Large intestine (tissue), 3 donors: ENCODE data around the gene PPP2R2B. TPM values are rescaled to one million over a fixed set of nuclear protein-coding genes. Genes with fewer than 3 reads are reported as not detected.

Source experiments
- DNase-seq, 2 donors: peaks; one replicate each; pipeline versions ENCODE4 v3.0.0 to v3.0.0-alpha.2; 2013
- H3K27ac ChIP-seq: one replicate; pipeline ENCODE4 v1.5.1; 2013; ENCODE audit warnings: low read length
- H3K27me3 ChIP-seq: 2 replicates; pipeline ENCODE4 v1.6.1; 2013; ENCODE audit warnings: low read length; ENCODE audit not compliant: control insufficient read depth, insufficient read depth
- H3K36me3 ChIP-seq: 2 replicates; pipeline ENCODE4 v1.6.1; 2013; ENCODE audit warnings: low read length; ENCODE audit not compliant: control insufficient read depth, insufficient read depth
- H3K4me1 ChIP-seq: one replicate; pipeline ENCODE4 v1.6.1; 2013; ENCODE audit warnings: low read length; ENCODE audit not compliant: control insufficient read depth, insufficient read depth
- H3K4me3 ChIP-seq: one replicate; pipeline ENCODE4 v1.5.1; 2013; ENCODE audit warnings: low read length
- H3K9me3 ChIP-seq: one replicate; pipeline ENCODE4 v1.6.1; 2013; ENCODE audit warnings: mild to moderate bottlenecking, low read depth, low read length, moderate library complexity; ENCODE audit not compliant: control insufficient read depth
- WGBS: methylation state at CpG from one replicate; pipeline ENCODE4 v1.1.5; 2013; ENCODE audit warnings: low lambda C conversion rate; ENCODE audit not compliant: insufficient coverage; 5-methylcytosine and 5-hydroxymethylcytosine counted together
- polyA plus RNA-seq: library from polyadenylated mRNA; unstranded; fragments of 120-200 nt; gene quantifications from one replicate; pipeline ENCODE4 v1.2.1, GENCODE V29; 2013

The PPP2R2B gene
- polyA plus RNA-seq, 1 donor, result 8.0 TPM

DNA sequence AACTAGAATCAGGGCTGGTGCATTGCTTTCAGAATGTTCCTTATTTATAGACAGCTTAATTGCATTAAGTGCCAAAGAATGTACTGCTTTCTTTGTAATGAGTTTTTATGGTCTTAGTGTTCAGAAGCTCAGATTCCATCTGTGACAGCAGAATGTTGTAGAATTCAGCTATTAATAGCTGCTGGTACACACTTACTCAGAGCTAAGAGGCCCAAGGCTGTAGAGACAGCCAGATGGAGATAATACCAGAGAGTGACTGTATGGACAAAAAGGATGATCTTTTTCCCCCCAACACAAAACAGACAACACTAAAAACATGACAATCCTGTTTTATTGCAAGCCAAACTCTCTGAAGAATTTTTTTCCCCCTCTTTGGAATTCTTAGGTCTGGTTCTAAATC lies 50.2 kb downstream of the PPP2R2B start:
- Histone ChIP-seq H3K4me3 (no peak overlapping the region), H3K9me3 (no peaks in the 10 kb centered on the region), H3K27me3 (no peaks in the 10 kb centered on the region), H3K4me1 (no peaks in the 10 kb centered on the region), H3K36me3 (no peaks in the 10 kb centered on the region), H3K27ac (no peak overlapping the region)
- DNase-seq, result no peak

DNA sequence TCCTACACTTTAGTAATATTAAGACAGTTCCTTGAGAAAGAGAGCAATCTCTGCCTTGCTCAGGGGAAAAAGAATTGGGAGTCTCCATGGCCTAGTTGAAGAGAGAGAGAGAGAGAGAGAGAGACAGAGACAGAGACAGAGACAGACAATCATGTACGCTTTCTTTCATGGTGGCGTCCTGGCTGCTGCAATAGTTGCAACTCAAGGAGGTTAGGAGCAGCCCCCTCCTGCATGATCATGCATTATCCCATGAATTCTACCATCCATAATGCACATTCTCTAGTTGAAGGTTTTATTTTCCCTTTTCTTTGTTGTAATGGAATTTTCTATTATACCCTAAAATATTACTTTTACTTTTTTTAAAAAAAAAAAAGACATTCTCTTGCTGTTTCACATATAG lies 50.7 kb downstream of the PPP2R2B start:
- H3K27me3 ChIP-seq, result no peaks in the 10 kb centered on the region
- H3K4me3 ChIP-seq, result no peak overlapping the region
- H3K36me3 ChIP-seq, result no peaks in the 10 kb centered on the region
- WGBS, result no CpG with 5 or more reads among the region's 2 CpGs
- no peaks in the 10 kb centered on the region for H3K4me1 ChIP-seq
- no peaks in the 10 kb centered on the region for H3K9me3 ChIP-seq
- H3K27ac ChIP-seq, result no peak overlapping the region
- DNase-seq, result no peak

DNA sequence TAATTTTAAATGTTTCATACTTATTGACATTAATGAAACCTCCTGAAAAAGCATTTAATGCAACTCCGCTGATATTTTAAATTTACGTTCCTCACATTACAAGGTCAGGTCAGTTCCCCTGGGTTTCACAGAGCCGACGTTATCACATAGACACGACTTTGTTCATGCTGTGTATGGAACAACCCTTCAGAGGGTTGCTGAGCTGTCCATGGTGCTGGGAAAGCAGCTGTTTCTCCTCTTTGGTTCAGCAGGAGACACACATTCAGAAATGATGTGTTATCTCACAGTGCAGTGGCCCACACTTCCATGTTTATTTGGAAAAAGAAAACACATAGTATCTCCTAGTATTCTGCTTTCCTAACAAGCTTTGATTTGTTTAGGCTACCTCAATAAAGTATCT lies 53.5 kb downstream of the PPP2R2B start:
- H3K27me3 ChIP-seq, result no peaks in the 10 kb centered on the region
- DNase-seq, result peak in 1 of 2 donors; percentile 32
- H3K9me3 ChIP-seq, result no peaks in the 10 kb centered on the region
- WGBS, result no CpG with 5 or more reads among the region's 5 CpGs
- H3K27ac ChIP-seq, result no peak overlapping the region
- no peaks in the 10 kb centered on the region for H3K4me1 ChIP-seq
- no peak overlapping the region for H3K4me3 ChIP-seq
- no peaks in the 10 kb centered on the region for H3K36me3 ChIP-seq

DNA sequence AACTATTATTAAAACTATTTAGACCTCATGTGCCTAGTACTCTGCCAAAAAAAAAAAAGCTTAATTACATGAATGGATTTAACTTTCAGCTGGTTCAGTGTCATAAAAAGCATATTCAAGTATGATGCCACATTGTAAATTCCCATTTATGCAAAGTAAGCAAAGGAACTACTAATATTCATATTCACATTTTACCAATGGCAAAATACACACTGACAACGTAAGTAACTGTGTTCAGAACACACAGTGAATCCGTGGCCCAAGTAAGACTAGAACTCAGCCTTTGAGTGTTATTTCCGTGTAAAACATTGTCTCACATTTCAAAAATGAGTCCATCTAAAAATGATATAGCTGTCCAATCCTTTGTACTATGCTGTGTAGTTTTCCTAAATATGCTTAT lies 56.8 kb downstream of the PPP2R2B start:
- Histone ChIP-seq H3K9me3 (no peaks in the 10 kb centered on the region), H3K27ac (no peak overlapping the region), H3K4me3 (no peak overlapping the region), H3K36me3 (no peaks in the 10 kb centered on the region), H3K27me3 (no peaks in the 10 kb centered on the region), H3K4me1 (no peaks in the 10 kb centered on the region)
- no peak for DNase-seq
- 90% methylated on average over 2 of the region's 3 CpGs for WGBS

DNA sequence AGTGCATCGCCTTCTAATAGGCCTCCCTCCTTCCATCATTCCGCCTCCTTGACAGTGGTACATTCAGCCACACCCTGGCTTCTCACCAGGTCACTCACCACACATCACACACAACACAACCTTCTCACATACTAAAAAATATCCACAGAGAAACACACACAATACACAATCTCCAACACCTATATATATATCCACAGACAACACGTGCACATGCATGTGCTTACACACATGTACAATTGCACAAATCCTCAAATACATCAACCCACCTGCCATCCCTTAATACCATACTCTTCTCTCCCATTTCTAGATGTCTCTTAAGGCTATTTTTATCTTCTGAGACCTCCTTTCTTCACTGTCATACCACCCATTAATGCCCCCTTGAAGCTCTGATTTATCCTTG lies 57.6 kb downstream of the PPP2R2B start:
- no peaks in the 10 kb centered on the region for H3K36me3 ChIP-seq
- H3K4me3 ChIP-seq, result no peak overlapping the region
- DNase-seq, result no peak
- no peaks in the 10 kb centered on the region for H3K9me3 ChIP-seq
- 100% methylated on average over 2 of the region's 3 CpGs for WGBS
- H3K27ac ChIP-seq, result no peak overlapping the region
- no peaks in the 10 kb centered on the region for H3K4me1 ChIP-seq
- no peaks in the 10 kb centered on the region for H3K27me3 ChIP-seq

DNA sequence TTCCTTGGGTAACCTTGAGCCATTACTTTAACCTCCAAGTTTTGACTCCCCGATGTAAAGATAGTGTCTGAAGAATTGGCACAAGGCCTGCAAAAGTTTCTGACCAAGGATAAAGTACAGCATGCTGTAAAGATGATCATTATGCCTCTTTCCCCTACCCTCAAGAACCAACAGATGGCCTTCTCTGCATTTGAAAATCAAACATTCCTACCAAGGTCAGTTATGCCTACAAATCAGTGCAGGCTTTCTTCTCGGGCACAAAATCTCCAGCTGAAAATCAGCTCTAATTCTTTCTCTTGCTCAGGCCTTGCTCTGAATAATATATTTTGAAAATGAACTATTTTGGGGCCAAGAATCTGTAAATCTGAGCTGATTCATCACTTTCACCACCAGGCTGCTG lies 59.7 kb downstream of the PPP2R2B start:
- H3K27ac ChIP-seq, result no peak overlapping the region
- no peaks in the 10 kb centered on the region for H3K27me3 ChIP-seq
- no peak overlapping the region for H3K4me3 ChIP-seq
- WGBS, result 20% methylated on average over 1 of the region's 2 CpGs
- no peak for DNase-seq
- no peaks in the 10 kb centered on the region for H3K4me1 ChIP-seq
- no peaks in the 10 kb centered on the region for H3K9me3 ChIP-seq
- no peaks in the 10 kb centered on the region for H3K36me3 ChIP-seq

DNA sequence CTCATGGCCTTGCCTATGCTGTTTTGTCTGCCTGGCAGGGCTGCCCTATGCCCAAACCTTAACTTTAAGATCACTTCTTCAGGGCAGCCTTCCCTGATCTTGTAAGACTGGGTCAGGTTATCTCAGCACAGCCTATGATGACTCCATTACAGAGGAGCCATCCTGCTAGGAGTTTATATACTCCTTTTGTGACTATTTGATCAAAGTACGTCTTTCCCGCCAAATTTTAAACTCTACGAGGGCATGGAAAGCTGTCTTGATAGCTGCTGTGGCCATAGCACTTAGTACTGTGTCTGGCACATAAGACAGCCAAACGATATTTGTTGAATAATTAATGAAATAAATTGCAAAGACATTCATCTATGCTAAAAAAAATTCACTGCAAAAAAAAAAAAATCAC lies 60.6 kb downstream of the PPP2R2B start:
- DNase-seq, result no peak
- H3K9me3 ChIP-seq, result no peaks in the 10 kb centered on the region
- no peaks in the 10 kb centered on the region for H3K36me3 ChIP-seq
- WGBS, result no CpG with 5 or more reads among the region's 4 CpGs
- H3K4me3 ChIP-seq, result no peak overlapping the region
- H3K27ac ChIP-seq, result no peak overlapping the region
- H3K27me3 ChIP-seq, result no peaks in the 10 kb centered on the region
- H3K4me1 ChIP-seq, result no peaks in the 10 kb centered on the region

DNA sequence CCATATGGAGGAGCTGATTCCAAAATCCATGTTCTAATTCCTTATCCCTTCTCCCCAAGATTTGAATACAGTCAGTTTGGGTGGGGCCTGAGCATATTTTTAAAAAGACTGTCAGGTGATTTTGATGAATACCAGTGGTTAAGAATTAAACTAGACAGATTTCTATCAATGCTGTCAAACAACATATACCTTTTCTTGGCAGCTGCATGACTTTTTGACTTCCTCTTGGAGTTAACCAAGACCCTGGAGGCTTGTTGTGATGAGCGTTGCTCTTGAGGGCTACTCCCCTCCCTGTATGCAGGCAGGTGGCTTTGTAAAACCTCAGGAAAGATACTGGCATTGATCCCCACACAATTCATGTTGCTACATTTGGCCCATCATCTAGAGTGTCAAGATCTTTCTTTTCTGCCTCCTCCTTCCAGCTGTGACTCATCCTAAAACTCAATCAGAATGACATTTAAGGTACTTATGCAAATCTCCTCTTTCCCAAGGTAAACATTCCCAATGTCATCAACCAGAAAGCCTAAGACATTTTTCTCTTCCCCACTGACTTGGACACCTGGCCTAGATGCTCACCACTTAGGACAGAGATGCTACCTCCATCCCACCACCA lies 61.7 kb downstream of the PPP2R2B start:
- Histone ChIP-seq H3K27me3 (no peaks in the 10 kb centered on the region), H3K27ac (no peak overlapping the region), H3K9me3 (no peaks in the 10 kb centered on the region), H3K4me1 (no peaks in the 10 kb centered on the region), H3K36me3 (no peaks in the 10 kb centered on the region), H3K4me3 (no peak overlapping the region)
- DNase-seq, result no peak
- WGBS, result no CpG with 5 or more reads among the region's 1 CpG

DNA sequence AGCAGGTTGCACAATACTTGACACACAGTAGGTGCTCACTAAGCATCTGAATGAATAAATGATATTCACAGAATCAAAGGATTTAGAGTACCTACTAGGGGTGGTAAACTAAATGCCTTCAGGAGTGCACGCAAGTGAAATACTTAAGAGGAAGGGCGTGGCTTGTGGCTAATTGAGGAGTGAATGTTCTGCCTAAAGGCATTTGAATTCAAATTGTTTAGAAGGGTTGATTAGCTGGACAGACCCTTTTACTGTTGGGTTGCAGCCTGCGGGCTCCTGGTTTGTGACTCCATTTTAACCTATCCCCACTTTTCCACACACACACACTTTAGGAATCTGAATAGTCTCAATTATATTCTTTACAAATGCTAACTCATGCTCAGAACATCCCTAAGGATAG lies 63.1 kb downstream of the PPP2R2B start:
- Histone ChIP-seq H3K27ac (no peak overlapping the region), H3K36me3 (no peaks in the 10 kb centered on the region), H3K4me1 (no peaks in the 10 kb centered on the region), H3K4me3 (no peak overlapping the region), H3K27me3 (no peaks in the 10 kb centered on the region), H3K9me3 (no peaks in the 10 kb centered on the region)
- no CpG with 5 or more reads among the region's 3 CpGs for WGBS
- DNase-seq, result no peak

DNA sequence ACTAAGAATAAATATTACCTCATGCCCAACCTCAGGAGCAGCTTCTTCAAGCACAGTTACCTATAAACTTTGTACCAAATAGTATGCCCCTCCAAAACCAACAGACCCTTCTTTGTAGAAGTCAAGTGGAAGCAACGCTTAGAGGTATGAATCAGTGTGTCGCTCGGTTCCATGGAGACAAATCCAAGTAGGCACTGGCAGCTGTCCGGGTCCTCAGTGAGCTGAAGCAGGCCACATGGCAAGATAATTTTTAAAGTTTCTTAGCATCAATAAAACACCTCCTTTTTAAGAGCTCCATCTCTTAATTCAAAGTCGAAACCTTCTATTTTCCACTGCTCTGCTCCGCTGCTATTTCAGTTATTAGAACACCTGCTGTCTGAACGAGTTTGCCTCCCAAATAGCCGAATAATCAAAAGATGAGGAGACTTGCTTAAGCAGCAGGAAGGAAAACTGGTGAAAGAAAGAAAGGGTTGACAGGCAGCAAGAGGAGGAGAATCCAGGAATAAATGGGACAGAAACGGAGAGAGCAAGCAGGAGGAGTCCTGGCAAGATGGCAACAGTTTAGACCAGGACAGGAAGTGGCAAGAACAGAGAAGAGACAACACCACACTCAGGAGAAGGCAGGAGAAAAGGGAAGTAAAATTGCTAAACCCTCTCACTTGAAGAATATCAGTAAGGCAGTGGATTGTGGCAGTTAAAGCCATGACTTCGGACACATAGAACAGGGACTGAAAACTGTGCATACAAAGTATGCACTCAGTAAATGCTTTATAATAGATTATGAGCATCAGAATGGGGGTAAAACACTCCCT lies 65.0 kb downstream of the PPP2R2B start:
- WGBS, result 89% methylated on average over 3 of the region's 10 CpGs
- Histone ChIP-seq H3K4me1 (no peaks in the 10 kb centered on the region), H3K36me3 (no peaks in the 10 kb centered on the region)

DNA sequence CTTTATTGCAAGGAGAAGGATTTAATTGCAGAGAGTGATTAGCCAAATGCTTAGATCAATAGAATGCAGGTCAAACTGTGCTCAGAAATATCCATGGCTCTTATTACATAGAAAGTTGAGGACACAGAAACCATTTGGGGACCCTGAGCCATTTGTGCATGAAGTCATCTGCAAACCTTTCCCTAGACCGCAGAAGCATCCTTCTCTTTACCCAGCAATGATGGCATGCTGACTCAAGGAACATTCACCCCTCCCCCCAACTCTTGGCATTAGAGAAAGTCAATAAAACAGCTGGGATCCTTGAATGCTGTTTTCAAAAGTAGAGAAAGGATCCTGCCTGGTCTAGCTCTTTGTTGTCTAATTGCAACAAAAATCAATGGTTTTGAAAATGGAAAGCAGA lies 73.5 kb downstream of the PPP2R2B start:
- WGBS, result 40% methylated on average over 1 of the region's 1 CpG
- H3K36me3 ChIP-seq, result no peaks in the 10 kb centered on the region
- no peak overlapping the region for H3K27ac ChIP-seq

More for the DNA sequence above, 65.0 kb downstream of the PPP2R2B start:
- Histone ChIP-seq H3K4me3 (no peak overlapping the region), H3K9me3 (no peaks in the 10 kb centered on the region), H3K27me3 (no peaks in the 10 kb centered on the region), H3K27ac (no peak overlapping the region)
- DNase-seq, result no peak

More for the DNA sequence above, 73.5 kb downstream of the PPP2R2B start:
- no peak overlapping the region for H3K4me3 ChIP-seq
- no peaks in the 10 kb centered on the region for H3K4me1 ChIP-seq
- peaks cover 10% of the 10 kb centered on the region for H3K27me3 ChIP-seq
- no peaks in the 10 kb centered on the region for H3K9me3 ChIP-seq
- no peak for DNase-seq
